ENCODE results near the gene RPL41. TPM values are rescaled to one million over a fixed set of nuclear protein-coding genes. Genes with fewer than 3 reads are reported as not detected.

RPL41 gene
- total and polyA plus RNA-seq, 9 of the 15 experiments (the other 6 are each of a cell fraction or from before 2014, with no cell fraction given), result 3,403 to 11,276 (median 5,604) TPM

DNA sequence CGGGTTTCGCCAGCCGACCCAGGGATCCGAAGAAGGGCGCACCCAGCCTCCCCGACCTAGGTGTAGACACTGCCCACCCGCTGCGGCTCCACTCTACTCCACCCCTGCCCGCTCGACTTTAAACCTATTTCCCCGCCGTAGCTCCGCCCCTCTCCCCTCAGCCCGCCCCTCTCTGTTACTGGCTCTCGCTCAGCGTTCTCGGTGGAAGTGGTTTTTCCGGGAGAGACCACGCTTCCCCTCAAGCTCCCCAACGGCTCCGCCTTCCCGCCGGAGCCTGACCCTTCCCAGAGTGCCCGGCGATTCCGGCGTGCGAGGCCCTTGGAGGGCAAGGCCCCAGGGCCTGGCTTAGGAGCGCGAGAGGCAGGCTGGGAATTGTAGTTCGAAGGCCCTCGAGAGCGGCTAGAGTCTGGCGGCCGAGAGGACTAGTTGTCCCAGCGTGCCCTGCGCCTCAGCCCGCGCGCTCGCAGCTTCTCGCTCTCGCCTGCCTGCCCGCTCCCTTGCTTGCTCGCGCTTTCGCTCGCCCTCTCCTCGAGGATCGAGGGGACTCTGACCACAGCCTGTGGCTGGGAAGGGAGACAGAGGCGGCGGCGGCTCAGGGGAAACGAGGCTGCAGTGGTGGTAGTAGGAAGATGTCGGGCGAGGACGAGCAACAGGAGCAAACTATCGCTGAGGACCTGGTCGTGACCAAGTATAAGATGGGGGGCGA lies 12.2 kb upstream of the RPL41 start, which contains the start of gene PA2G4 (continued):
- TF ChIP-seq HDAC1 (IDR thresholded peaks at IDR 0.05) (peak in 1 of 2 experiments; percentile 52; a peak in 2 of 4 replicates), MYBL2 (IDR thresholded peaks at IDR 0.05; ENCODE audit: low read depth) (peak; percentile 12; the same call in 1 of the 2 replicates), MYBL2 (CRISPR knock-in tag; IDR thresholded peaks at IDR 0.05; ENCODE audit: borderline replicate concordance) (no peak), ZFP36 (IDR thresholded peaks at IDR 0.05; ENCODE audit: low read depth, low read length, partially characterized antibody) (no peak), BRCA1 (IDR thresholded peaks at IDR 0.05) (no peak), BRCA1 (CRISPR knock-in tag; IDR thresholded peaks at IDR 0.05) (no peak), SMAD4 (CRISPR knock-in tag; conservative IDR thresholded peaks at IDR 0.05) (no peak; the same call in 1 of the 2 replicates), ETV6 (IDR thresholded peaks at IDR 0.05; ENCODE audit: borderline replicate concordance in 1 of 2, low read depth in 2 of 2, low read length in 1 of 2) (no peak), ETV6 (CRISPR knock-in tag; IDR thresholded peaks at IDR 0.05; ENCODE audit: borderline replicate concordance) (no peak), ZNF699 (CRISPR knock-in tag; IDR thresholded peaks at IDR 0.05; ENCODE audit: insufficient replicate concordance) (no peak), ADNP (tag; IDR thresholded peaks at IDR 0.05) (no peak), ZNF24 (IDR thresholded peaks at IDR 0.05) (no peak), ZNF79 (CRISPR knock-in tag; IDR thresholded peaks at IDR 0.05; ENCODE audit: low read depth) (no peak; the same call in 1 of the 2 replicates), STAT5B (CRISPR knock-in tag; IDR thresholded peaks at IDR 0.05) (no peak), ARID2 (IDR thresholded peaks at IDR 0.05) (no peak), ZNF253 (CRISPR knock-in tag; conservative IDR thresholded peaks at IDR 0.05) (no peak), ZNF277 (CRISPR knock-in tag; IDR thresholded peaks at IDR 0.05; ENCODE audit: borderline replicate concordance) (no peak), RBM34 (IDR thresholded peaks at IDR 0.05; ENCODE audit: borderline replicate concordance, insufficient read depth, low read length) (no peak), RBM39 (optimal IDR thresholded peaks at IDR 0.05; ENCODE audit: low read depth, low read length) (no peak), FOSL1 (tag; conservative IDR thresholded peaks at IDR 0.05) (no peak), PATZ1 (CRISPR knock-in tag; IDR thresholded peaks at IDR 0.05; ENCODE audit: borderline replicate concordance) (no peak), ZNF197 (CRISPR knock-in tag; IDR thresholded peaks at IDR 0.05; ENCODE audit: low read depth) (peak; percentile 56; the same call in 1 of the 2 replicates), EP400 (IDR thresholded peaks at IDR 0.05) (peak; percentile 91), ZNF766 (CRISPR knock-in tag; conservative IDR thresholded peaks at IDR 0.05) (peak; percentile 92)
- TF ChIP-seq, protein P1, sequence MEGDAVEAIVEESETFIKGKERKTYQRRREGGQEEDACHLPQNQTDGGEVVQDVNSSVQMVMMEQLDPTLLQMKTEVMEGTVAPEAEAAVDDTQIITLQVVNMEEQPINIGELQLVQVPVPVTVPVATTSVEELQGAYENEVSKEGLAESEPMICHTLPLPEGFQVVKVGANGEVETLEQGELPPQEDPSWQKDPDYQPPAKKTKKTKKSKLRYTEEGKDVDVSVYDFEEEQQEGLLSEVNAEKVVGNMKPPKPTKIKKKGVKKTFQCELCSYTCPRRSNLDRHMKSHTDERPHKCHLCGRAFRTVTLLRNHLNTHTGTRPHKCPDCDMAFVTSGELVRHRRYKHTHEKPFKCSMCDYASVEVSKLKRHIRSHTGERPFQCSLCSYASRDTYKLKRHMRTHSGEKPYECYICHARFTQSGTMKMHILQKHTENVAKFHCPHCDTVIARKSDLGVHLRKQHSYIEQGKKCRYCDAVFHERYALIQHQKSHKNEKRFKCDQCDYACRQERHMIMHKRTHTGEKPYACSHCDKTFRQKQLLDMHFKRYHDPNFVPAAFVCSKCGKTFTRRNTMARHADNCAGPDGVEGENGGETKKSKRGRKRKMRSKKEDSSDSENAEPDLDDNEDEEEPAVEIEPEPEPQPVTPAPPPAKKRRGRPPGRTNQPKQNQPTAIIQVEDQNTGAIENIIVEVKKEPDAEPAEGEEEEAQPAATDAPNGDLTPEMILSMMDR (IDR thresholded peaks at IDR 0.05 in 2 of 3, conservative IDR thresholded peaks at IDR 0.05 in 1 of 3; ENCODE audit: insufficient read depth in 2 of 3, low read depth in 1 of 3, low read length in 3 of 3), result no peak; a peak in 1 of 6 replicates

Measured in K562 (cell line).